ENCODE data around the gene FA2H.

The FA2H gene

GRCh38 chr16:74788108-74788507, 13.5 kb upstream of the FA2H start:
- no peak for DNase-seq (ENCODE audit: low spot score)
- no peak for TF ChIP-seq CTCF (conservative IDR thresholded peaks at IDR 0.05; ENCODE audit: low read depth)
- ChIA-PET CTCF (interaction anchor here (1.0 kb wide), 1 partner anchor 75 kb away, joined by 4 read pairs; no protein-coding TSS in a partner anchor), POLR2A (ENCODE audit: low non-redundant PET) (no interaction called here)
- no peak overlapping the region for H3K27ac ChIP-seq

- POLR2A ChIA-PET (ENCODE audit: low non-redundant PET), result no interaction called here
- CTCF ChIA-PET, result interaction anchor here (0.6 kb wide), 1 partner anchor 77 kb away, joined by 3 read pairs; no protein-coding TSS in a partner anchor
- no peak overlapping the region for H3K27ac ChIP-seq
- TF ChIP-seq CTCF (conservative IDR thresholded peaks at IDR 0.05; ENCODE audit: low read depth), result no peak
- no peak for DNase-seq (ENCODE audit: low spot score)
These were observed 10.4 kb upstream of the FA2H start for GRCh38 chr16:74785031-74785430.

- H3K27ac ChIP-seq, result no peak overlapping the region
- no peak for DNase-seq (ENCODE audit: low spot score)
- no peak for TF ChIP-seq CTCF (conservative IDR thresholded peaks at IDR 0.05; ENCODE audit: low read depth)
- CTCF ChIA-PET, result no interaction called here
- POLR2A ChIA-PET (ENCODE audit: low non-redundant PET), result no interaction called here
These were observed 4.0 kb upstream of the FA2H start for GRCh38 chr16:74778646-74779045.

GRCh38 chr16:74776926-74777325, 2.3 kb upstream of the FA2H start:
- ChIA-PET CTCF (interaction anchor here (0.6 kb wide), 1 partner anchor 65 kb away, joined by 3 read pairs; no protein-coding TSS in a partner anchor), POLR2A (ENCODE audit: low non-redundant PET) (no interaction called here)
- TF ChIP-seq CTCF (conservative IDR thresholded peaks at IDR 0.05; ENCODE audit: low read depth), result no peak
- H3K27ac ChIP-seq, result no peak overlapping the region
- DNase-seq (ENCODE audit: low spot score), result no peak

- CTCF ChIA-PET, result interaction anchor here (1.1 to 1.6 kb wide), 4 partner anchors 31 to 167 kb away, joined by 3 to 9 read pairs (median 5); no protein-coding TSS in a partner anchor
- DNase-seq (ENCODE audit: low spot score), result no peak
- POLR2A ChIA-PET (ENCODE audit: low non-redundant PET), result no interaction called here
- no peak for TF ChIP-seq CTCF (conservative IDR thresholded peaks at IDR 0.05; ENCODE audit: low read depth)
- no peak overlapping the region for H3K27ac ChIP-seq
These were observed 635 bp upstream of the FA2H start for GRCh38 chr16:74775255-74775654.

- CTCF ChIA-PET, result interaction anchor here (0.6 to 1.6 kb wide), 8 partner anchors 10 to 334 kb away, joined by 3 to 7 read pairs (median 4); no protein-coding TSS in a partner anchor
- H3K27ac ChIP-seq, result no peak overlapping the region
- no peak for TF ChIP-seq CTCF (conservative IDR thresholded peaks at IDR 0.05; ENCODE audit: low read depth)
- no peak for DNase-seq (ENCODE audit: low spot score)
- POLR2A ChIA-PET (ENCODE audit: low non-redundant PET), result no interaction called here
These were observed 986 bp downstream of the FA2H start for GRCh38 chr16:74773446-74774222.
